ENCODE measurements around the gene NUDT6.
A peak's percentile ranks its signal among the peaks of the same experiment; 100 is the strongest.

Gene NUDT6

DNA sequence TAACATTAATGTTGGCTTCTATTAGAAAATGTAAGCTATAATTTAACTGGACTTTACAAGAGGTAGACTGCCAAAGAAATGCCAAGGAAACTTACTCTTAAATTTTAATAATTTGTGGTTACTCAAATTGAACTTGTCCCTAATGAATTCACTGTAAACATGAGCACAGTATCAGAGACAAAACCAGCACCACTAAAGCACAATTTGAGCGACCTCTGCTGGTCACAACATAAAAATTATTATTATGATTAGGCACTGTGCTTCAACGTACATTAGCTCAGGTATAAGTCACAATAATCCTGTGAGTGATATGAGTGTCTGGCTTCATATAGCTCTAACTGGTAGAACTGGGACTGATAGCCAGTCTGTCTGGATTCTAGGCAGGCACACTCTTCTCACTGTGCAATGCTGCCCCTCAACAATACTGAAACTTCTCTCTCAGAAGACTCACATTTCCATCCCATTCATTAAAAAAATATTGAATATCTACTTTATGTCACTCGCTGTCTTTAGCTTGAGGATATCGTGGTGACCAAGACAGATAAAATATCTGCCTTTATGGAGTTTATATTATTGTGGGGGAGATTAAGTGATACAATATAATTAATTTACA, 8.0 kb downstream of the NUDT6 start:
- DNase-seq (ENCODE audit: low read depth in 2 of 2): peak in 1 of 2 donors; percentile 7

DNA sequence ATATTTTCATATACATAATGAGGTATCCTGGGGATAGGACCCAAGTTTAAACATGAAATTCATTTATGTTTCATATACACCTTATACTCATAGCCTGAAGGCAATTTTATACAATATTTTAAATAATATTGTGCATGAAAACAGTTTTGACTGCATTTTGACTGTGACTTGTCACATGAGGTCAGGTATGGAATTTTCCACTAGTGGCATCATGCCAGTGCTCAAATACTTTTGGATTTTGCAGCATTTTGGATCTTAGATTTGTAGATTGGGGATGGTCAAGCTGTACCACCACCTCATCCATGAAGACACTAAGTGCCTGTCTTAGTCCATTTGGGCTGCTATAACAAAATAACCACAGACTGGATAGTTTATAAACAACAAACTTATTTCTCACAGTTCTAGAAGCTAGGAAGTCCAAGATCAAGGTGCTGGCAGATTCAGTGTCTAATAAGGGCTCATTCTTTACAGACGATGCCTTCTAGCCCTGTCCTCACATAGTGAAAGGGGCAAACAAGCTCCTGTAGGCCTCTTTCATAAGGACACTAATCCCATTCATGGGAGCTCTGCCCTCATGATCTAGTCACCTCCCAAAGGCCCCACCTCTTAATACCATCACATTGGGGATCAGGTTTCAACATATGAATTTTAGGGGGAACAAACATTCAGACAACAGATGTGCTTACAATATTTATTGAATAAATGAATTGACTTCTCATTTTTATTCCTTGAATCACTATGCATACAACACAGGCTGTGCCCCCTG, 9.4 kb downstream of the NUDT6 start:
- DNase-seq (ENCODE audit: low read depth in 2 of 2): no peak

DNA sequence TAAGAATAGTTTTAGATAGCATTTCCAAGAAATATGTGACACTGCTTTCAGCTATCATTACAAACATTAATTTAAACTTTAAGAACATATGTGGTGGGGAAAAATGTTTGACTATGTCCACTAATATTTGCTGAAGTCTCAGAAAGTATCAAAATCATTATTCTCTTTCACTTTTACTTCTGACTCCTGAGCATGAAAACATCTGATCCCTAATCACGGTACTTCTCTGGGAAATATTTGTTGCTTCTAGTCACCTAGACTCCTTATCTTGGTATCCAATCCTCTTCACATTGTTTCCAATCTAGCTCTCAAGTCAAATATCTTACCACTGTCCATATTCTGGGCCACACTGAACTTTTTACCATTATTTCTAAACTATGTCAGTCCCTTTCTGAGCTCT, 10.8 kb downstream of the NUDT6 start:
- DNase-seq (ENCODE audit: low read depth in 2 of 2): no peak

DNA sequence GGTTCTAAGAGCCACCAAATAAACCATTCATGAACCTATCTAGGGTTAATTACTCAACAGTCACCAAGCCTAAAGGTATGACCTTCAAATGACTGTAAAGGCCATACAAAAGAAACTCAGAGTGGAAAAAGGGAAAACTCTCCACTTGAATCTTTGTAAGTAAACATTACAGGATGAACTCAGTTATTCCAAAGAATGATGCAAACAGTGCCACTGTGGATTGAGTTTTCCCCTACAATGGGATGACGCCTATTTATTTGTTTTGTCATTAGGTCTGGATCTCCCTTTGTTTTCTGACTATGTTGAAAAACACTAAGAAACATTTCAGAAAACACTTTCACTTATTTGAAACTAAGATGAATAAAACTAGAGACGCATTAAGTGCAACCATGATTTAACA, 12.7 kb downstream of the NUDT6 start:
- no peak for DNase-seq (ENCODE audit: low read depth in 2 of 2)

DNA sequence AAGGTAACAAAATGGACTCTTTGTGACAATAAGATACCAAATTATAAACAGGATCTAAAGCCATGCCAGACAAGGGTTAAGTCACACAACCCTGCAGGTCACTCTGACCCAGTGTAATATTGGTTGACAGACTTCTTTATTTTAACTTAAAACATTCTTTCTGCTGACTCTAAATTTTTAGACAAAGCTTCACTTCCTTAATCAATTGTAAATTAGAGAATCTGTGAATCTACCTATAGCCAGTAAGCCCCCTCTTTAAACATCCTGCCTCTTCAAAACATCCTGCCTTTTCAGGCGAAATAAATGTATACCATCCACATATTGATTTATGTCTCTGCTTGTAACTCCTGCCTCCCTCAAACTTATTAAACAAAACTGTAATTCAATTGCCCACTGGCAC, 14.2 kb downstream of the NUDT6 start:
- no peak for DNase-seq (ENCODE audit: low read depth in 2 of 2)

DNA sequence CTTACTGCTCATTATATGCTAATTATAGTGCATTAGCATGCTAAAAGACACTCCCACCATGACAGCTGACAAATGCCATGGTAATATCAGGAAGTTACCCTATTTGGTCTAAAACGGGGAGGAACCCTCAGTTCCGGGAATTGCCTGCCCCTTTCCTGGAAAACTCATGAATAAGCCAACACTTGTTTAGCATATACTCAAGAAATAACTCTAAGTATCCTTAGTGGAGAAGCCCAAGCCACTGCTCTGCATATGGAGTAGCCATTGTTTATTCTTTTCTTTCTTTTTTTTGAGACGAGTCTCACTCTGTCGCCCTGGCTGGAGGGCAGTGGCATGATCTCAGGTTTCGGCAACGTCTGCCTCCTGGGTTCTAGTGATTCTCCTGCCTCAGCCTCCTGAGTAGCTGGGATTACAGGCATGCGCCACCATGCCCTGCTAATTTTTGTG, 15.5 kb downstream of the NUDT6 start:
- no peak for DNase-seq (ENCODE audit: low read depth in 2 of 2)

DNA sequence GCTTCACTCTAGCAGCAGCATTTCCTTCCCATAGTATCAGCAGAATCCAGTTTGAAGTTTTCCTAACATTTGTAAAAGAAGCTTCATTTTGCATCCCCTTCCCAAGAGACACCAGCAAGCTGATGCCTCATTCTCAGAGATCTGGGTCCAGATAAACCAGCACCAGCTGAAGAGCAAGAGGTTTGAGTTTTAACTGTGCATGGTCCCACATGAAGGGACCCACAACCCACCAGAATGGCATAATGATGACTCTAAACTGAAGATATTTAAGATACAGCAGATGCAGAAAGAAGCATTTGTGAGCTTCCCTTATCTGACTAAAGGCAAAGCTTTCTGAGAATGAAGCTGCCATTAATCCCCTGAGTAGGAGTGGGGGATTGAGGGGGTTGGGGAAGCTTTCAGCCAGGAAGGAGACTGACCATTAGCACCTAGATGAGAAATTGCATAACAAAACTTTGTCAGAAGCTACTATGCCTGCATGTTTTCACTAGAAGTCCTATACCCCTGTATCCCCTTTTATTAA, 18.6 kb downstream of the NUDT6 start:
- DNase-seq (ENCODE audit: low read depth in 2 of 2): no peak

DNA sequence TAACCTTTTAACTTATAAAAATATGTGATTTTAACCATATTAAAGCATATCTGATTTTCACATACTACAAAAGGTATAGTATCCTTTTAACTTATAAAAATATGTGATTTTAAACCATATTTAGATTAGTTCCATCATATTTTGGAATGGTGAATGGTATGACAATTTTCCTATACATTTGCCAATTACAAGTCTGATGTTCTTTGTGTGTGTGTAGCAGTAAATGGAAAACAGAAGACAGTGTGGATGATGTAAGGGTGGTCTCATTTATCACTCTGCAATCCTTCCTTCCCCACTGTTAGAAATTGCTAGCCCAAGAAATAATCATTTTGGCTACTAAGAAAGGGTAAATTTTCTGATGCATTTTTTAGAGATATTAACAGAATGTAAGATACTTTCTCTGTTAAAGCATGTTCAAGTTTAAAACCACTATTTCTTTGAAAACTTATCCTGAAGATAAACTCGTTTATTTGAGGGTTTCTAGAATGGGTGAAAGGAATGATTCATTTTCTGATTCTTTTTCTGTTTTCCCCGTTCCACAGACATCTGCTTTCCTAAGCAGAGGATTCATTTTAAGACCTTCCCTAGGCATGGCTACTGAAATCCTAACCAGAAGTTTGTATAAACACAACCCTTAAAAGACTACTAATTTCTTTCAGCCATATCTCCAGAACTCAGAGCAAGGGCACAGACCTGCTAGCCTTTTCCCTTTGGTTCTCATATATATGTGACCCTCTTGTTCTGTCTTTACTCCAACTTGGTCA, 21.0 kb downstream of the NUDT6 start:
- DNase-seq (ENCODE audit: low read depth in 2 of 2): no peak

DNA sequence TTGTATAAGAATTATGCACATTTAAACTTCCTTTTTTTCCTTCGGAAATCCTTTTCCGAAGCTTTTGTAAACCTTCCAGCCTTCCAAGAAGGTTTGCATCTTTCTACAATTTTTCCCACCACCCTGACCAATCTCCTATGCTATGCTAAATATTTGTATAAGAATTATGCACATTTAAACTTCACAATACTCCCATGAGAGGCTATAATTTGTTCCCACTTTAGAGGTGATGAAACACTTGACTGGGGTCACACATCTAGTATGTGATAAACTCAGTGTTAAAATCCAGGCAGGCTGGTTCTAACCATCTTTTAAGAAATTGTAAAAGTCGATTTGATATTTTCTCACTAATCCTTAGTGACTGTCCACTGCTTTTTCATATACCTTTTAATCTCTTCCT, 22.1 kb downstream of the NUDT6 start:
- no peak for DNase-seq (ENCODE audit: low read depth in 2 of 2)

DNA sequence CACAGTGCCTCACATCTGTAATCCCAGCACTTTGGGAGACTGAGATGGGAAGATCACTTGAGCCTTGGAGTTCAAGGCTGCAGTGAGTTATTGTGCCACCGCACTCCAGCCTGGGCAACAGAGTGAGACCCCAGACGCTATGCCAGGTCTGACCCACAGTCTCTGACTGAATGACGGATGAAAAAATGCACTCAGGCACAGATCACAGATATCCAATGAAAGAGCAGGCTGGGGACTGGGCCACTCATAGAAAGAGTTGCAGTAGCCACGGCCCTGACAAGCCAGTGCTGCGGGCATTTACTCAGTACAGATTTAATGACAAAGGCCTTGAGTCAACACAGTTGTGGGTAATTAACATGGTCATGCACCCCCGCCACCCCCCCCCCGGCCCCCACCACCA, 22.7 kb downstream of the NUDT6 start:
- DNase-seq (ENCODE audit: low read depth in 2 of 2): no peak

DNA sequence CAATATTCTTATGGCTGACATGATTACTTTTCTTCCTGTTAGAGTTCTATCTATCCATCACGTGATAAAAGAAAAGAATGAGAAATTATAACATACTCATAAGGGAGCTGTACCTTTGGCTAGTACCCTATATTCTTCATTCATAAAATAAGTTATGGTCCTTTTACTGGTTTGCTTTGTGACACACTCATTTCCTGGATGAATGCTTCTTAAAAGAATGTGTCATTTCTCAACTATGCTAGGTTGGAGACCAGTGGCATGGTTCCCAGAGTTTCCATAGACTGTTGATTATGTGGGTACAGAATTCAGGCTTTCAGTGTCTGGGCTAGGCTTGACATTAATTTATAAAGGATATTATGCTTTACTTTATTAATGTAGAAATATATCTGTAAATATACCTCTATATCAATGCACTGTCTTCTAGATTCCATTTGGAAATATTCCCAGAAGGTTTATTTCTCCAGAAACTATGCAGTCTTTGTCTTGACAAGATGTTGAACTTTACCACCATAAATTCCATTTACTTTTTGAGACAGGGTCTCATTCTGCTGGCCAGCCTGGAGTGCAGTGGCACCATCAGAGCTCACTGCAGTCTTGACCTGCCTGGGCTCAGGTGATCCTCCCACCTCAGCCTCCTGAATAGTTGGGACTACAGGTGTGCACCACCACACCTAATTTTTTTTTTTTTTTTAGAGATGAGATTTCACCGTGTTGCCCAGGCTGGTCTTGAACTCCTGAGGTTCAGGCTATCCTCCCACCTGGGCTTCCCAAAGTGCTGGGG, 23.8 kb downstream of the NUDT6 start:
- DNase-seq (ENCODE audit: low read depth in 2 of 2): no peak

DNA sequence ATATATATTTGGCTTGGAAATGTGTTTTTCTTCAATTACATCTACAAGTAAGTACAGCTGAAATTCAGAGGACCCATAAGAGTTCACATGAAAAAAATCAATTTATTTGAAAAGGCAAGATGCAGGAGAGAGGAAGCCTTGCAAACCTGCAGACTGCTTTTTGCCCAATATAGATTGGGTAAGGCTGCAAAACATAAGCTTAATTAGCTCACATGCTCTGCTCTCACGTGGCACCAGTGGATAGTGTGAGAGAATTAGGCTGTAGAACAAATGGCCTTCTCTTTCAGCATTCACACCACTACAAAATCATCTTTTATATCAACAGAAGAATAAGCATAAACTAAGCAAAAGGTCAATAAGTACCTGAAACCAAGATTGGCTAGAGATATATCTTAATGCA, 26.1 kb downstream of the NUDT6 start:
- no peak for DNase-seq (ENCODE audit: low read depth in 2 of 2)

DNA sequence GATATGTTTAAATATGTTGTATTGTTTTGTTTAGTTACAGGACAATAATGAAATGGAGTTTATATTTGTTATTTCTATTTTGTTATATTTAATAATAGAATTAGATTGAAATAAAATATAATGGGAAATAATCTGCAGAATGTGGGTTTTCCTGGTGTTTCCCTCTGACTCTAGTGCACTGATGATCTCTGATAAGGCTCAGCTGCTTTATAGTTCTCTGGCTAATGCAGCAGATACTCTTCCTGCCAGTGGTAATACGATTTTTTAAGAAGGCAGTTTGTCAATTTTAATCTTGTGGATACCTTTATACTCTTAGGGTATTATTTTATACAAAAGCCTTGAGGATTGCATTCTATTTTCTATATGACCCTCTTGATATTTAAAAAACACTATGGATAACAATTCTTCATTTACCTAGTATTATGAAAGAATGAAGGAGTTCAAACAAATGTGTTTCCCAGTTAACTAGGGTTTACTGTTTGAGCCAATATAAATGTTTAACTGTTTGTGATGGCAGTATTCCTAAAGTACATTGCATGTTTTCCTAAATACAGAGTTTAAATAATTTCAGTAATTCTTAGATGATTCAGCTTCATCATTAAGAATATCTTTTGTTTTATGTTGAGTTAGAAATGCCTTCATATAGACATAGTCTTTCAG, 26.9 kb downstream of the NUDT6 start:
- DNase-seq (ENCODE audit: low read depth in 2 of 2): no peak

DNA sequence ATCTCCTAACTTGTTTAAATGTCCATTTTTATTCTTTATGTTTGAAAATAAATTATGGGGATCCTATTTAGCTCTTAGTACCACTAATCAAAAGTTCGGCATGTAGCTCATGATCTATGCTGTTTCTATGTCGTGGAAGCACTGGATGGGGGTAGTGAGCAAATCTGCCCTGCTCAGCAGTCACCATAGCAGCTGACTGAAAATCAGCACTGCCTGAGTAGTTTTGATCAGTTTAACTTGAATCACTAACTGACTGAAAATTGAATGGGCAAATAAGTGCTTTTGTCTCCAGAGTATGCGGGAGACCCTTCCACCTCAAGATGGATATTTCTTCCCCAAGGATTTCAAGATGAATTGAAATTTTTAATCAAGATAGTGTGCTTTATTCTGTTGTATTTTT, 27.6 kb downstream of the NUDT6 start:
- DNase-seq (ENCODE audit: low read depth in 2 of 2): no peak

DNA sequence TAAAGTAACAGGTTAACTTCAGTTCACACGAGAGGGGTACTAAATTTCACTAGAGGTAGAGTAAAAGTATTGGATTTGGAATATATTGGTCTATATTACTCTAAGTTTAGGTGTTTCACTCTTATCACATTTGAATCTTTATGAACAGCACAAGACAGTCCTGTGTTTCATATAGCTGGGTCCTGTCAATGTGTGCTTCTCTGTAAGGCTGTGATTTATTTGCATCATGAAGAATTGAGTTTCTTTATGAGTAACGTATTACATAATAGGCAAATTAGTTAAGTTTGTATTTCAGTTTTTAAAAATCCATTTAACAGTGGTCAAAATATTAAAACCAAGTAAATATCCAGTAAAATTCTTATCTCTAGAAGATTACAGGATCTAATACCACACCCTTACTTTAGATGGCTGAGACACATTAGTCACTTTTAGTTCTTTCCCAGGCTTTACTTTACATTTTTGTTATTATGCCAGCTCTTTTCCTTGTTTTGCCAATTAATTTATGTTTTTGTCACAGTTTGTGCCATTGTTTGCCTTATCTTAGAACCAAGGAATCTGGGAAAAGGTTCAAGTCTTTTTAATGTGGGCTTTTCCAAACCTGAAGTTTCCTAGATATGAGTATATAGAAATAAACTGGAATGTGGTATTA, 32.1 kb downstream of the NUDT6 start:
- no peak for DNase-seq (ENCODE audit: low read depth in 2 of 2)

DNA sequence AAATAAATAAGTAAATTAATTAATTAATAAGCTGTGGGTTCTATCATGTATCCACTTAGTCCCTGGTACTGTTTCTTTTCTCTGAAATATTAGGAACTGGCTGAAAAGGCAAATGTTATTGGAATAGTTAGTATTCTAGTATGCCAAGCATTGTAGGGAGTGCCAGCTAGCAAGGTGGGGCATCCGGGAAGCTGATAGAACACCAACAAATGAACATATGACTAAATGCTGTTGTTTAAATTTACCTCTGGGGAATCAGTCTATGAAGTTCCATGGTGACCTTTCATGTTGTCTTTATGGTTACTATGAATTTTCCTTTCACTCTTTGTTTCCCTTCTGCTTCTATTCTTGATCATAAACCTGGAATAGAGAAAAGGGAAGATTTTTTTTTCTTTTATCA, 32.7 kb downstream of the NUDT6 start:
- DNase-seq (ENCODE audit: low read depth in 2 of 2): no peak

DNA sequence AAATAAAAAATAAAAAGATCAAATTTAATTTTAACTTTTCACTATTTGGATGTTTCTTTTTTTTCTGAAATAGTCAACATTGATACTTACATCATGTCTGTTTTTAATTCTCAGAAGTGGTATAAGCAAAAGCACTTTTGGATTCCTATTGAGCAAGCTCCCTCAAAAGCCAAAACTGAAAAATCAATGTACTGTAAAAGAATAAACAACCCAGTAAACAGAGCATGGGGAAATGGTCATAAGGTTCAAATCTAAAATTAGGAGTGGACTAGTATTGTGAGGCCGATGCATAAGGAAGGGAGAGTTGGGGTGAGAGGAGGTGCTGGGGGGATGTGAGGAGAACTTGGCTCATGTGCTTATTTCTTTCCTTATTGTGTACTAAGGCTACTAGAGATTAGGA, 37.9 kb downstream of the NUDT6 start:
- DNase-seq (ENCODE audit: low read depth in 2 of 2): no peak

DNA sequence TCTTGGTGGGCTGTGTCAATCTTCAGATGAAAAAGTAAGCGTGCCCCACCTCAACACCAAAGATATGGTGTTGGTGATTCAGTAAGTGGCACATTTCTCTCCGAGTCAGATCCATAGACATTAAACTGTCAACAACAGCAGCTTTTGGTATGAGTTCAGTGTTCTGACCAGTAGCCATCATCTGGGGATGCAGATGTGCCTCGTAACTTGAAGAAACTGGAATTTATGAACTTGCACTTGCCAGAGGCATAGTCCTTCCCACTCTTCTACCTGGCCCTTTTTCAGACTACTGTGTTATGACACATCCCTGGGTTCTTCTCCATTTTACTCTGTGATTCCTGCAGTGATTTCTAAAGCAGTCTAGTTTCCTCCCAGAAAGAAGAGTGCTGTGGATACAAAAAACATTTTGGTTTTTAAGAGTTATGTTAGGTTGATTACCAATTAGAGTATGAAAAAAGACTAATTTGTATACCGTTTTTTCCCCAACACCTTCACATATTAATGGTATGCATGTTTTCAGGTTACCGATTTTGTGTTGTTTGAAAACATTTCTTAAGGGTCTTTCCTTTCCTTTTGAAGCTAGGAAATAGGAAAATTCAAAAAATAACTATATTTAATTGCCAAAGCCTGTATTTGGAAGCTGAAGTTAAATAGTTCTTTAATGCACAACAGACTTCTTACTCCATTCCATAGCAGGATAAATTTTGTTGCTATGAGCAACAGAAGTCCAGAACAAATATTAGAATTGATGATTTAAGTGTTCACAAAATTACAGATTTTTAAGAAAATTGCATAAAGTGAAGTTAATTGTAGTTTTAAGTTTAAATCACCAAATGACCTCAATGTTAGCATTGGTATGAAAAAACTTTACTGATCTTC, 39.3 kb downstream of the NUDT6 start:
- no peak for DNase-seq (ENCODE audit: low read depth in 2 of 2)

DNA sequence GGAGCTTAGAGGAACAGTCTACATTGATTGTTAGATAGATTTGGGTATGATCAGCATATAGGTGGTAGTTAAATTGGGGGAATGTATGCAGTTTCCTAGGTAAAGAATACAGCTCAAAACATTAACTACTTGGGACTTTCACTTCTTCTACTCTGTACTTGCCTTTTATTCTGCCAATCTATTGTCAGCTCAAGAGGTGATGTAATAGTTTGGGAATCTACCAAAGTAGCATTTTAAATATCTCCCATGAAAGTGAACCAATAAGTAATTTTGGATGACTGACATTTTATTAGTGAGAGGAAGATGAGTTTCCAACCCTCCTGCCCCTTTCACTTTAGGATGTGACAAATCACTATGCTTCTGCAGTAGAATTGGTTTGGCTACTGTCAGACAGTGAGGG, 43.4 kb downstream of the NUDT6 start:
- DNase-seq (ENCODE audit: low read depth in 2 of 2): no peak

DNA sequence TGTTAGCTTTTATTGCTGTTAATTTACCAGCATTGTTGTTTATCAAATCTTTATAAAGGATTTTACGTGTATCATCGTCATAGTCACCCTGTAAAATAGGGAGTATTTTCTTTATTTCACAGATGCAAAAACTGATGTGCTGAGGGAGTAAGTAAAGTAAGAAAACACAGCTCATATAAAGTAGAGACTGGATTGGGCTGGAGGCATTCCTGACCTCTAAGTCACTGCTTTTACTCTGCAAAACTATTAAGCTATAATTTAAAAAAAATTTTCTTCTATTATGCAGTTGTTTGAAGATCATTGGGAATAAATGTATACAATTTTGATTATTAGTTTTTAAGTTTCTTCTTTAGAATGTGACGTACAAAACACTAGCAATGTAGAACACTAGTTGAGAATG, 45.9 kb downstream of the NUDT6 start:
- DNase-seq (ENCODE audit: low read depth in 2 of 2): no peak

Measured in activated CD4-positive, alpha-beta T cell treated with anti-CD3 and anti-CD28 coated beads for 24 hours (primary cell).